GM12874 (cell line): ENCODE data around the gene MED17.
A peak's percentile ranks its signal among the peaks of the same experiment; 100 is the strongest.

Source experiments
- CTCF ChIP-seq: IDR thresholded peaks from 2 replicates; pipeline ENCODE4 v1.5.1; 2011; ENCODE audit warnings: low read depth, mild to moderate bottlenecking, control low read depth, low read length, moderate library complexity; ENCODE audit not compliant: insufficient read depth

Gene MED17

GRCh38 chr11:93765551-93765950 is 18.5 kb upstream of the MED17 start:
- TF ChIP-seq CTCF, result no peak

GRCh38 chr11:93766504-93766903 is 17.6 kb upstream of the MED17 start:
- no peak for TF ChIP-seq CTCF

- TF ChIP-seq CTCF, result no peak
These were observed 17.1 kb upstream of the MED17 start for GRCh38 chr11:93767018-93767417.

GRCh38 chr11:93770160-93770559 is 13.9 kb upstream of the MED17 start:
- no peak for TF ChIP-seq CTCF

- no peak for TF ChIP-seq CTCF
These were observed 12.0 kb upstream of the MED17 start for GRCh38 chr11:93772123-93772522.

- no peak for TF ChIP-seq CTCF
These were observed 11.0 kb upstream of the MED17 start for GRCh38 chr11:93773045-93773477.

- TF ChIP-seq CTCF, result no peak
These were observed 10.4 kb upstream of the MED17 start for GRCh38 chr11:93773601-93774200.

GRCh38 chr11:93775289-93775688 is 8.8 kb upstream of the MED17 start:
- TF ChIP-seq CTCF, result 0 out of 2 replicates have a peak, but pooled peaks have one; percentile 21
